H7 (cell line): ENCODE data around the gene KLK15. TPM values are rescaled to one million over a fixed set of nuclear protein-coding genes. Genes with fewer than 3 reads are reported as not detected.
A peak's percentile ranks its signal among the peaks of the same experiment; 100 is the strongest.
"Not testable (repeated sequence)": the region's sequence is repeated elsewhere in the genome, so short reads cannot be mapped to it uniquely, and the experiment has no call there.

Experiments
- DNase-seq: peaks from one replicate; pipeline ENCODE4 v3.0.0; 2012
- H3K27me3 ChIP-seq: 2 replicates; pipeline ENCODE4 v1.6.0; 2011; ENCODE audit warnings: mild to moderate bottlenecking, low read length; ENCODE audit not compliant: control insufficient read depth, insufficient read depth
- H3K36me3 ChIP-seq: replicated peaks from 2 replicates; pipeline ENCODE4 v1.5.1; 2011; ENCODE audit warnings: low read length; ENCODE audit not compliant: control insufficient read depth, insufficient read depth
- H3K4me3 ChIP-seq: 2 replicates; pipeline ENCODE4 v1.5.1; 2011; ENCODE audit warnings: low read depth, mild to moderate bottlenecking, control low read depth, low read length, moderate library complexity; ENCODE audit not compliant: insufficient read depth
- total RNA-seq: library from RNA; depleted of rRNA; stranded (reverse); fragments of >200 nt; shearing (Covaris generic); gene quantifications from 2 replicates; pipeline ENCODE4 v1.2.3, GENCODE V29; 2014

The KLK15 gene
- total RNA-seq, 1 experiment from 2014 or later: not detected

- H3K36me3 ChIP-seq: no peaks in the 10 kb centered on the region; the same call in 1 of the 2 replicates
- DNase-seq: peak; percentile 69
- no peak overlapping the region for H3K4me3 ChIP-seq
- peaks cover 1% of the 10 kb centered on the region; the same call in 1 of the 2 replicates for H3K27me3 ChIP-seq
Measured at GRCh38 chr19:50791594-50792271, 41.6 kb downstream of the KLK15 start.

GRCh38 chr19:50790922-50791467 lies 42.4 kb downstream of the KLK15 start:
- no peak for DNase-seq
- H3K4me3 ChIP-seq: no peak overlapping the region
- peaks cover 1% of the 10 kb centered on the region; the same call in 1 of the 2 replicates for H3K27me3 ChIP-seq
- no peaks in the 10 kb centered on the region; the same call in 1 of the 2 replicates for H3K36me3 ChIP-seq

GRCh38 chr19:50790396-50790795 lies 43.0 kb downstream of the KLK15 start, which contains the start of gene ACP4:
Gene ACP4, plus strand, starts transcription at chr19:50790415. Its CDS starts 0 bp downstream, at chr19:50790415.
- peak; percentile 67 for DNase-seq
- no peak within 1 kb of the TSS for H3K4me3 ChIP-seq
- H3K27me3 ChIP-seq: peaks cover 1% of the 10 kb centered on the region; the same call in 1 of the 2 replicates
- no peaks in the 10 kb centered on the region for H3K36me3 ChIP-seq

- no peaks in the 10 kb centered on the region for H3K36me3 ChIP-seq
- H3K4me3 ChIP-seq: no peak overlapping the region
- DNase-seq: no peak
- H3K27me3 ChIP-seq: peaks cover 6% of the 10 kb centered on the region
Measured at GRCh38 chr19:50785329-50785728, 48.0 kb downstream of the KLK15 start.

GRCh38 chr19:50784710-50785109 lies 48.7 kb downstream of the KLK15 start:
- DNase-seq: no peak
- no peak overlapping the region for H3K4me3 ChIP-seq
- H3K27me3 ChIP-seq: peaks cover 11% of the 10 kb centered on the region
- H3K36me3 ChIP-seq: no peaks in the 10 kb centered on the region

GRCh38 chr19:50783848-50784152 lies 49.6 kb downstream of the KLK15 start:
- peaks cover 19% of the 10 kb centered on the region for H3K27me3 ChIP-seq
- not testable (repeated sequence) for H3K36me3 ChIP-seq, H3K4me3 ChIP-seq, DNase-seq

- H3K4me3 ChIP-seq: no peak overlapping the region
- DNase-seq: no peak
- peaks cover 41% of the 10 kb centered on the region for H3K27me3 ChIP-seq
- H3K36me3 ChIP-seq: no peaks in the 10 kb centered on the region
Measured at GRCh38 chr19:50780753-50781435, 52.5 kb downstream of the KLK15 start.

- H3K27me3 ChIP-seq: peaks cover 44% of the 10 kb centered on the region
Measured at GRCh38 chr19:50779504-50780457, 53.6 kb downstream of the KLK15 start.

GRCh38 chr19:50778906-50779430 lies 54.4 kb downstream of the KLK15 start:
- peaks cover 44% of the 10 kb centered on the region for H3K27me3 ChIP-seq
- no peak overlapping the region for H3K4me3 ChIP-seq
- peak; percentile 78 for DNase-seq
- H3K36me3 ChIP-seq: no peaks in the 10 kb centered on the region

More at GRCh38 chr19:50779504-50780457, 53.6 kb downstream of the KLK15 start:
- peak; percentile 57 for DNase-seq
- Histone ChIP-seq H3K4me3 (no peak overlapping the region), H3K36me3 (no peaks in the 10 kb centered on the region)

GRCh38 chr19:50777830-50778303 lies 55.5 kb downstream of the KLK15 start:
- H3K36me3 ChIP-seq: no peaks in the 10 kb centered on the region
- H3K4me3 ChIP-seq: no peak overlapping the region
- H3K27me3 ChIP-seq: peaks cover 44% of the 10 kb centered on the region
- peak; percentile 83 for DNase-seq

- H3K4me3 ChIP-seq: no peak overlapping the region
- H3K36me3 ChIP-seq: no peaks in the 10 kb centered on the region
- peaks cover 44% of the 10 kb centered on the region for H3K27me3 ChIP-seq
- DNase-seq: no peak
Measured at GRCh38 chr19:50777261-50777660, 56.1 kb downstream of the KLK15 start.

- no peak for DNase-seq
- H3K27me3 ChIP-seq: peaks cover 43% of the 10 kb centered on the region
- no peak overlapping the region for H3K4me3 ChIP-seq
- no peaks in the 10 kb centered on the region for H3K36me3 ChIP-seq
Measured at GRCh38 chr19:50776131-50776530, 57.2 kb downstream of the KLK15 start.
